Posterior cingulate gyrus (tissue), 11 donors: Measurements from ENCODE around the gene BDH1.
"Not testable (repeated sequence)": the region's sequence is repeated elsewhere in the genome, so short reads cannot be mapped to it uniquely, and the experiment has no call there.

Source experiments
- DNase-seq, 10 donors: peaks; one replicate each; pipeline versions ENCODE4 v3.0.0 to v3.0.0-alpha.2; 2020 to 2021; ENCODE audit warnings: mixed read lengths in 3 of 10
- intact Hi-C: fragments of 100-400 bp; cut with DNase I; formaldehyde crosslinking; loops from one replicate; pipeline ENCODE4 v1.15.1; 2023

Gene BDH1, protein sequence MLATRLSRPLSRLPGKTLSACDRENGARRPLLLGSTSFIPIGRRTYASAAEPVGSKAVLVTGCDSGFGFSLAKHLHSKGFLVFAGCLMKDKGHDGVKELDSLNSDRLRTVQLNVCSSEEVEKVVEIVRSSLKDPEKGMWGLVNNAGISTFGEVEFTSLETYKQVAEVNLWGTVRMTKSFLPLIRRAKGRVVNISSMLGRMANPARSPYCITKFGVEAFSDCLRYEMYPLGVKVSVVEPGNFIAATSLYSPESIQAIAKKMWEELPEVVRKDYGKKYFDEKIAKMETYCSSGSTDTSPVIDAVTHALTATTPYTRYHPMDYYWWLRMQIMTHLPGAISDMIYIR

DNA sequence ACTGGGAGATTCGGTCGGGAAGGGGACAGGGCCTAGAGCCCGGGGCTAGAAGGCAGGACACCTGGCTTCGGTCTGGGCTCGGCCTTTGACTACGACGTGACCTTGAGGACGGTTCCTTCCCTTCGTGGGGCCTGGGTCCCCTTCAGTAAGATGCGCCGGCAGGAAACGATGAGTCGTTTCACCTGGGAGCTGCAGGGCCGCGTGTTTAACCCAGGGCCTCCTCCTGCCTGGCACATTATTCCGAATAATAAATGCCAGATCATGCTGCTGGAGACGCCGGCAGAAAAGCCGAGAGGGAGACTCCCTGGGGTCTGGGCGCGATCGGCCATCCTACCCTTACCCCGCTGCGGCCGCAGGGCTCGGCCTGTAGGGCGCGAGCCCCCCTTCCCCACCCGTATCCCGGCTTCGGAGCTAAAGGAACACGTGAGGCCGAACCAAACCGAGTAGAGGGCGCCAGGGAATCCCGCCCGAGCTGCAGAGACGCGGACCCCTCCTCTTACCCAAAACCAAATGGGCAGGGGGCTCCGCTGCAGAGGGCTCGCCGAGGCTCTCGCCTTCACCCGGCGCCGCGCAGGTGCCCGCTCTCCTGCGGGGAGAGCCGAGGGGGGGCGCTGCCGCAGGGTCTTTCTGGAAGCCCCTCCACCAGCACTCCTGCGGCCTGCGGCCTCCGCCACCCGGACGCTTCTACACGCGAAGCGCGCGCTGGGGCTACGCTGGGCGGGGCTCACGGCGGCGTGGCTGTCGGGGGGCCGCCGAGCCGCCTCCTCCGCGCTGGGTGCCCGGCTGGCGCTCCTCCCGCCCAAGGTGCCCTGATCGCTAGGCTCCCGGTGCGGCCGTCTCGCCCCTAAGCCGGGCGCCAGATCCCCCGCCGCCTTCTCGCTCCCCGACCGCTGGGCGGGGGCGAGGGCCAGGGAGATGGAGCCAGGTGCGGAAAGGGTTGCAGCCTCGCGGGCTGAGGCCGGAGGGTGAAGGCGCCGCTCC is at the start of gene BDH1:
TSS of gene BDH1 (minus strand) at position 688 of the 981 bp plus-strand sequence. CDS start 9,525 bp downstream, outside the sequence.
- DNase-seq = peak; percentile 30 to 94 (median 60)
- intact Hi-C loops = no loop called here

DNA sequence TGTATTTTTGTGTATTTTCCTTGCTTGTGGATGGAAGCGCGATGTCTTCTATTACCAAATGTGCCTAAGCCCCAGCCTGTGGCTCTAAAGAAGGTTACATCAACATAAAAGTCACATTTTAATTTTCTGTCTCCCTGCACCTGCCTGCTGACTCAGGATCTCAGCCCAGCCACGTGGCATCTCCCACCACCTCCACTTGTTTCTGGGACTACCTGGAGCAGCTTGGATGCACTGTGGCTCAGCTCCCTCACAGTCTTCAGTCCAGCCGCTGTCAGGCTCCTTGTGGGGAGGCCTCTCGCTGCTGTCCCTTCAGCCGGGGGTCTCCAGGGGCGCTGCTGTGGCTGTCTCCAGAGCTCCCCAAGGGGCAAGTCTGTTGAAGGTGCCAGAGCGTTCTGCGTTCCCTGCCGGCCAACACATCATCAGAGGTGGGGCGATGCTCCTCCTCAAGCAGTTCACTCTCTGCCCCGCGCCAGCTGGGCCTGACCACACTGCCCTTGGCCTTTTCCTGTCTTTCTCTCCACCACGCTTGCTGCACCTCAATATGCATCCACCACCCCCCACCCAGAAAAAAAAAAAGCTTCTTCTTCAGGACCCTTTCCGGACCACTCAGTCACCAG is 47.7 kb upstream of the BDH1 start:
- intact Hi-C loops = no loop called here
- no peak for DNase-seq

DNA sequence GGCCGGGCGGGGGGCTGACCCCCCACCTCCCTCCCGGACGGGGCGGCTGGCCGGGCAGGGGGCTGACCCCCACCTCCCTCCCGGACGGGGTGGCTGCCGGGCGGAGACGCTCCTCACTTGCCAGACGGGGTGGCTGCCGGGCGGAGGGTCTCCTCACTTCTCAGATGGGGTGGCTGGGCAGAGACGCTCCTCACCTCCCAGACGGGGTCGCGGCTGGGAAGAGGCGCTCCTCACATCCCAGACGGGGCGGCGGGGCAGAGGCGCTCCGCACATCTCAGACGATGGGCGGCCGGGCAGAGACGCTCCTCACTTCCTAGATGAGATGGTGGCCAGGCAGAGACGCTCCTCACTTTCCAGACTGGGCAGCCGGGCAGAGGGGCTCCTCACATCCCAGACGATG is 46.6 kb upstream of the BDH1 start:
- DNase-seq, intact Hi-C loops: not testable (repeated sequence)

DNA sequence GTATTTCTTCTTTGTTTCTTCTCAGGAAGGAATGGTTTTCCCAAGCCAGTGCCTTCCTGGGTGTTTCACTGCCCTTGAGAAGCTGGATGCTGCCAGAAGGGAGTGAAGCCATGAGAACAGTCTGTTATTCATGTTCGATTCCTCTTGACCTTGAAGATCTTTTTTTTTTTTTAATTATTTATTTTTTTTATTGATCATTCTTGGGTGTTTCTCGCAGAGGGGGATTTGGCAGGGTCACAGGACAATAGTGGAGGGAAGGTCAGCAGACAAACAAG is 45.7 kb upstream of the BDH1 start:
- DNase-seq, intact Hi-C loops: not testable (repeated sequence)

DNA sequence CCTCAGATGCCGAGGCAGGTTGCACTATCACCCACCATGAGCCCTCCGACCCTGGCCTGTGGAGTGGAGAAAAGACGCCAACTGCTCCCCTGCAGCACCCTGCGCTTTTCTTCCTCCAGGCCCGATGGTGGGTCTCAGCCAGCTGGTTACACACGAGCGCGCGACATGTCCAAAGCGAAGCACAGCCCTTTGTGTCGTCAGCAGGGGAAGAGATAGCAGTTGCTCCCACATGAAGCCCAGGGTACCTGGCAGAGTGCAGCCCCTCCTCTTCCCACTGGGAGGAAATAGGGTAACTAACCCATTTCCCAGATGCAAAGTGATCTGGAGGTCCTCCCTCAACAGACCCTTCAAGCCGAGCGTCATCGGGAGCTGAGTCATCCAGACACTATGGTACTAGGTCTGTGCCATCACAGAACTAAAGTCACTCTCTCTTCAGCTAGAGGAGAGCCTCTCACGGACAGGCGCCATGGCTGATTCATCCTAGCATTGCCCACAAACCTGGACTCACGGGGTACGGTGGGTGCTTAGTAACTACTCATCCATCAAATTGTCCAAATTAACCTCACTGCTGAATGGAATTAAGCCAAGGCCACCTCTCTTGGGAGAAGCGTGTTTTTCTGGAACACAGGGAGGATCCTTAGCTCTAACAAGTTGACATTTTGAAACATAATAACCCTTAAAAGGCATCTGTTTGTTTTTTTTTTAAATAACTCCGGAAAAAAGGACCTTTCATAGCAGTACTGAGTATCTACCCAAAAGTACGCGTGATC is 45.2 kb upstream of the BDH1 start:
- DNase-seq = no peak
- intact Hi-C loops = no loop called here

DNA sequence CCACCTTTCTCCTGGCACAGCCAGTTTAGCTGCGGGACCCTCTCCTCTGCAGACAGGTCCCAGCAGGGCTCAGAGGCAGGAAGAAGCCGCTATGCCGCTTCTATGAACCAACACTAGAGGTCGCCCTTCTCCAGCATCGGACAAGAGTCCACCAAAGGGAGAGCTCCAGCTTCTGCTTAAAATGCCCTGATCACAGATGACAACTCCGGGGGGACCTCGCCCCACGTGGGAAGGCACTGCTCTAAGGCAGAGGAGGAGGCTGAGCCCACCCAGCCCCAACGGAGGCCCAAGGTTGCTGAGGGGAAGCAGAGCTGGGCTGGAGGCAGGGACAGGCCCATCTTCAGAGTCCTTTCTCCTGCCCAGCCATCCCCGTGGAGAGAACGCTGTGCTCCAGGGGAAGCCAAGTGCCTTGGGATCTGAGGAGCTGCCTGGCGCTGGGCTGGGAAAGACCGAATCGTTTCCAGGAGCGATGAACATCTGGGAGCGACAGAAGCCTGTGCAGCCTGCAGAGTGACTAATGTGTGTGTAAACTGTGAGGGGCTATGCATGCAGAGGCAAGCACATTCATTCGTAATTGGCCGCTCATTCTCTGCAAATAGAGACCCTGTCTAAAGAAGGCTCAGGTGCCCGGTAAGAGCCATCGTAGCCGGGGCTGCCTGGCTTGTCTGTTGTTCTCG is 43.5 kb upstream of the BDH1 start:
- intact Hi-C loops = no loop called here

DNA sequence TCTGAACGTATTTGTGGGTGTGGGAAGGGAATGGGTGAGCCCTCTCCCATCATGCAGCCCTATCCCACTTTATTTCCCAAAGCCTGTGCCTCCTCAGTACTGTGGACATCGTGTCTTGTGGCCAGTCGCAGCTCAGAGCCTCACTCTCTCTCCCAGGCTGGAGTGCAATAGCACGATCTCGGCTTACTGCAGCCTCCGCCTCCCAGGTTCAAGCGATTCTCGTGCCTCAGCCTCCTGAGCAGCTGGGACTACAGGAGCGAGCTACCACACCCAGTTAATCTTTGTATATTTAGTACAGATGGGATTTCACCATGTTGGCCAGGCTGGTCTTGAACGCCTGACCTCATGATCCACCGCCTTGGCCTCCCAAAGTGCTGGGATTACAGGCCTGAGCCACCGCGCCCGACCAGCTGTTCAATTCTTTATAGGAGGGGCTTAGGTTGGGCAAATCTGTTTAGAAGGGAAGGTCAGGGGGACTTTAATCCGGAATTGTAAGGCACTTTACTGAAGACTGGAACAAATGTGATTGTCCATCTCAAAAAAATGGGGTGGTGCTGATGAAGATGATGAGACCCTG is 42.7 kb upstream of the BDH1 start:
- intact Hi-C loops = no loop called here
- peak in 2 of 10 donors; percentile 62 to 76 for DNase-seq

More for the DNA sequence above, 43.5 kb upstream of the BDH1 start:
- peak; percentile 57 to 96 (median 77) for DNase-seq

DNA sequence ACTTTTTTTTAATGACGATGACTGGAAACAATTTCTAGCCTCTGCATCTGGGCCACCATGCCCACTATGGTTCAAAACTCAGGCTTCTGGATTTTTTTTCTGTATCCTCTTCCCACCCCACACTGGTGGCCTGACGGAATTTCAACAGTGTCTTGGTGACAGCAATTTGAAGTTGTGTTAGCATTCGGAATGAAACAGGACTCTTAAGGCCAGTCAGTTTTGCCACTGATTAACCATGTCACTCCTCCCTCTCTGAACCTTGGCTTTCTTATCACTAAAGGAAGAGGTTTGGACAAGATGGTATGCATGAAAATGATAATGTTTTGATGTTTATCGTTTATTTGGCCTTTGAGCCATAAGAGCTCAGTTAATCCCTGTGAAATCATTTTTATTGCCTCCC is 41.6 kb upstream of the BDH1 start:
- intact Hi-C loops = no loop called here
- no peak for DNase-seq

DNA sequence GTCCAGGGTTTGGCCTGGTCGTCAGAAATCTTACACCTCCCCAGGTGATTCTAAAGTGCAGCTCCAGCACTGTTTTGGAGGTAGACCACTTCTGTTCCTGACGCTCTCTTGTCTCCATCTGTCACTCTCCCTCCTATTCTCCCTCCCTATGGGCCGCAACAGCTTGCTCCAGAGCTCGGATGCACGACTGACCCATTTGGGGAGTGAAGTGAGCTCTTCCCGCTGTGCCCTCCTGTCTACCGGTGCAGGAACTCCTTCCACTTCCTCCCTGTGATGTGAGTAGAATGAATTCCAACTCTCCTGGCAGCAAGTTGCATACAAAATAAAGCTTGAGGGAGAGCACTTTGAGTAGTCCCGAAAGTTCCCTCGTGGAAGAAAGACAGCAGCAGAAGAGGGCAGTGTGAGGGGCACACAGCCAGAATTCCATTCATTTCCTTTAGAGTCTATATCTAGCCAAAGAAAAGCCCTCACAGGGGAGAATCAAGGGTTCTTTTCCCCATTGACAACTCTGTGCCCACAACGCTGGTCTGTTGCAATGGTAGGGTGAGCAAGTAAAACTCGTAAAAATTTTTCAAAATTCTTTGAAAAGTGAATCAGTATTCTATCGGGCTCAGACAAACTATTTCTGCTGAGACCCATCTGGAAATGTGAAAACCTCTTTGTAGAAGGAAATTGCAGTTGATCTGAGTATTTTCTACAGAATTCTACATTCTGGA is 39.9 kb upstream of the BDH1 start:
- intact Hi-C loops = no loop called here
- DNase-seq = no peak

DNA sequence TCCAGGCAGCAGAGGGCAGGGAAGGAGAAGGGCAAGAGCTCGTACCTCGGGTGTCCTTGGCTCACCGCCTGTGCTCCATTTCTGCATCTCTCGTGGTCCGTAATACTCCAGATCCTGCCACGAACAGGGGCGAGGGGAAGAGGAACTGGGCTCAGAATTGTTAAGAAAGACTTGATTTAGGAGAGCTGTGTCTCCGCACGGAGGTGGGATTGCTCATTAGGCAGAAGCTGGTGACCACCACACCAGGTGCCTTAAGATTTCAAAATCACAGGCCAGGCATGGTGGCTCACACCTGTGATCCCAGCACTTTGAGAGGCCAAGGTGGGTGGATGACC is 37.2 kb upstream of the BDH1 start:
- intact Hi-C loops = no loop called here
- no peak for DNase-seq

DNA sequence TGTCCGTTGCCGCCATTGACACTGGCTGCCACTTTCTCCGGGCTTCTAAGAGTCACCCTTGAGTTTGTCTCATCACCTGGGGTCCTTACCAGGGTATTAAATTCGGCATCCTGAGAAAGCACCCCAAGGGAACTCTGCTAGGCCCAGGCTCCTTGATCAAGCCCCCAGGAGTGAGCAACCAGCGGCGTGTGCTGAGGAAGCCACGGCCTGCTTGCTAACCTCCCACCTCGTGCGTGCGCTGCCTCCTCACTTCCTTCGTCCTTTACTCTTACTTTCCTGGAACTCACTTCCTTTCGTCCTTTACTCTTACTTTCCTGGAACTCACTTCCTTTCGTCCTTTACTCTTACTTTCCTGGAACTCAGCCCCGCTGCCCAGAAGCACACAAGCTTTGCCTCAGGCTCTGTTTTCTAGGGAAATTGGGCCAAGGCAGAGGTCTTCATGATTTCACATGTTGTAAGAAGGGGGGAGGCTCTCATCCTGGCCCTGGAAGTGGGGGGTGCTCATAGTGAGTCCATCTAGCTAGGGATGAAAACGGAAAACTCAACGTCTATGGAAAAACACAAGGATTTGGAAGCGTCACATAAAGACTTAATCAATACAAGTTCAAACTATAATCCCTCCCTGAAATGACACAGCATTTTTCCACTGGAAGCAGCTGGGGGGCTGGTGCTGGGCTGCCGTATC is 36.7 kb upstream of the BDH1 start:
- no peak for DNase-seq
- intact Hi-C loops = no loop called here

DNA sequence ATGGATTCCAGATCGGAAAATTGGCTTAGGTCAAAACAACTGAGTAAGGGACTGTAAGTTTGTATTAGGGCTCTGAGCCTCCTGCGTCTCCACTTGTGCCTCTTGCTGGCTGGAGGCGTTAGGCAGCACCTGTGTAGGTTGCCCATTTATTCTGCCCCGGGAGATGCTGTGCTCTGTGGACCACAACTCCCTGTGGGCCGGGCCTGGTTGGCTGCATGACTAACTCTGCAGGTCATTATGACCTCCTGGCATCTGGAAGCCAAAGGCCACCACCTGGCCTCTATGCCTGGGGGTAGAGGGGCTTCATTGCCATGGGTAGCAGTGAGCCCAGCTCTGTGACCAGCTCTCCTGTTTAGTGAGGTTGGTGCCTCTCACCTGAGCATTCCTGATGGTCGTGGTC is 36.0 kb upstream of the BDH1 start:
- no peak for DNase-seq
- intact Hi-C loops = no loop called here

DNA sequence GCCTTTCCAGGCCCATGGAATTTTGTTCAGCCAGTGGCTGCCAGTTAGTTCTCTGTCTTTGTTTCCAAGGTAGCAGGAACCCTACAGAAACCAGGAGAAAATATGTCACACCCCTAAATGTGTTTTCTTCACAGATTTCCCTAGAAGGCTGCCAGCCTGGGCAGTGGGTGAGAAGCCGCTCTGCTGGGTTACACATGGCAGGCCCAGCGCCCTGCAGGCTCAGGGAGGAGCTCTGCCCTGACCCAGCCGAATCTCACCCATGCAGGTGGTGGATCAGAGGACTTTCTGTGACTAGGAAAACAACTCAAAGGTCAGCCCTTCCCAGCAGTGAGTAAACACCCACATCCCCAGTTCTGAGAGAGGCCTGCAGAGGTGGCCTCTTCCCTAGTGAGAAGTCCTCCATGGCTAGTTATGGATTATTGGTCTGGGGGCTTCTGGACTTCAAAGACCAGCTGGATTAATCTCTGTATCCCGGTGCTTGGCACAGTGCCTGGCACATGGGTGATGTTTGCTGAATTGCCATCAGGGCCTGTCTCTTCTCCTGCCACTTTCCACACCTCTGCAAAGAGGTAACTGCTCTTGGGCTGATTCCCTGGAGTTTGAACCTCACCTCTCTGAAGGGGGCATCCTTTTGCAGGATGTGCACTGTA is 34.7 kb upstream of the BDH1 start:
- DNase-seq = no peak
- intact Hi-C loops = no loop called here

DNA sequence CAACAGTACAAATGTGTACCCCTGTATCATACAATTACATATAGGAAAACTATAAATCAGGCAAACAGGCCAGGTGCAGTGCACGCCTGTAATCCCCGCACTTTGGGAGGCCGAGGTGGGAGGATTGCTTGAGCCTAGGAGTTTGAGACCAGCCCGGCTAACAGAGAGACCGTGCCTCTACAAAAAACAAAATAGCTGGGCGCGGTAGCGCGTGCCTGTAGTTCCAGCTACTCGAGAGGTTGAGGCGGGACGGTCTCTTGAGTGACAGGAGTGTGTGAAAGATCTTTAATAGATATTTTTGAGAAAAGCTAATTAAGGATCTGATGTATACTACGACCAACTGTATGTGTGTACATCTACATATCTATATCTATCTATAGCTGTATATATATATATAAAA is 33.8 kb upstream of the BDH1 start:
- intact Hi-C loops = no loop called here
- DNase-seq = no peak

DNA sequence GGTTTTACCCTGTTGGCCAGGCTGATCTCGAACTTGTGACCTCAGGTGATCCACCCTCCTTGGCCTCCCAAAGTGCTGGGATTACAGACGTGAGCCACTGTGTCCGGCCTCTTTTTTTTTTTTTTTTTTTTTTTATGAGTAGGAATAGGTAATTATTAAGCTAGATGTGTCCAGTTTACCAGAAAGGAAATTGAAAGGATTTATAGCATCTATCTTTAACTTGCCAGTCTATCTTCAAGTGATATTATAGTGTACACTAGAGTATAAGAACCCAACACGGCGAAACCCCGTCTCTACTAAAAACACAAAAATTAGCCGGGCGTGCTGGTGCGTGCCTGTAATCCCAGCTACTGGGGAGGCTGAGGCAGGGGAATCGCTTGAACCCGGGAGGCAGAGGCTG is 31.0 kb upstream of the BDH1 start:
- intact Hi-C loops, DNase-seq: not testable (repeated sequence)

DNA sequence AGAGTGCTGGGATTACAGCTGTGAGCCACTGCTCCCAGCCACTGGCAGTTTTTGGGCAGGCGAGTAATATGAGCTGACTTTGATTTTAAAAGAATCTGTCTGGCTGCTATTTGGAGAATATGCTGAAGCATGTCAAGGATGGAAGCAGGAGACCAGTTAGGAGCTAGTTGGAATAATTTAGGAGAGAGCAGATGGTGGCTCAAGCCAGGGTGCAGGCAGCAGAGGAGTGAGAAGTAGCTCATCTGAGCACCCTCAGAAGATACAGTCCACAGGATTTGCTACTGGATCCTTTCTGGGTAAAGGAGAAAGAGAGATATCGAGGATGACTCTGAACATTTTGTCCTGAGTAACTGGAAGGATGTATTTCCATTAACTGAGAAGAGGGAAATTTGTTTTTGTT is 30.4 kb upstream of the BDH1 start:
- no peak for DNase-seq
- intact Hi-C loops = no loop called here

DNA sequence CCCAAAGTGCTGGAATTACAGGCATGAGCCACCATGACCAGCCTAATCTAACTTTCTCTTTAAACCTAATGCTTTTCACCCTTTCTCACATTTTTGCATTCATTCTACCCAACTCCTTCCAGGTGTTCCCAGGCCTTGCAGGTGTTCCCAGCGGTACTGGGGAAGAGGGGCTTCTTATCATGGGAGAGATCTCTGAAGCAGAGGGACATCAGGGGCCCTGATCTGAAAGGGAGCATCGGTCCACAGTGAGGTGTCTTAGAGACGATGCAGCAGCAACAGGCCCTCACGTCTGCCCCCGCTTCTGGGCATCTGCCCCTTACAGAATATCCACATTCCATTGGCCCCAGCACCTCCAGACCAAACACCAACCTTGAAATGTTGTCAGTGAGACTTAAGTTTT is 29.0 kb upstream of the BDH1 start:
- intact Hi-C loops = no loop called here
- DNase-seq = peak in 1 of 10 donors; percentile 58

DNA sequence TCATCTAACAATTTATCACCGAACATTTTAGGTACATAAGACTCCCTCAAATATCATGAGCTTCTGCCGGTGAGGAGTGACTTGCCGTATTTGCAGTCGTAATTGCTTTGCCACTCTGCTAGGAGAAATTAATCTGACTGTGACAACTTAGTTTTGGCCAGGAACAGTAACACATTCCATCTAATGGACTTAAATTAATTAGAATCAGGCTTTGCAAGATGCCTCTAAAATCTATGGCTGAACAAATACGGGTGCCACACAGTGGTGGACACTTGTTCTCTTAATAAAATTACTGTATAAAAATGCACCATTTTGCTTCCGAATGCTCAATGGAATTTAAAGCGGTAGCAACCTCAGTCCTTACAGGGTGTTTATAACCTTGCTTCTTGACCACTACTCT is 27.6 kb upstream of the BDH1 start:
- no peak for DNase-seq
- intact Hi-C loops = no loop called here
